ENCODE results near the gene YIPF4. TPM values are rescaled to one million over a fixed set of nuclear protein-coding genes. Genes with fewer than 3 reads are reported as not detected.
"Not testable (repeated sequence)": the region's sequence is repeated elsewhere in the genome, so short reads cannot be mapped to it uniquely, and the experiment has no call there.

YIPF4 gene
- total and polyA plus RNA-seq, 2 of the 8 experiments (the other 6 are each of a cell fraction or from before 2014, with no cell fraction given) = 2.9 to 21.4 TPM

- H2BK120ac ChIP-seq (replicated peaks; ENCODE audit: low read depth, low read length); H3K9ac ChIP-seq (replicated peaks in 1 of 4; ENCODE audit: extremely low read depth in 1 of 4, low read depth in 3 of 4, low read length in 3 of 4); H3K56ac ChIP-seq (replicated peaks; ENCODE audit: insufficient read length, low read depth, low read length); H2AFZ ChIP-seq (ENCODE audit: low read length); H3K79me1 ChIP-seq (ENCODE audit: low read depth, low read length); DNase-seq (ENCODE audit: low read depth in 1 of 2, low spot score in 2 of 2); H4K5ac ChIP-seq (ENCODE audit: insufficient read length, low read depth, low read length); H3K14ac ChIP-seq (ENCODE audit: insufficient read length); H3K27me3 ChIP-seq (replicated peaks in 1 of 4; ENCODE audit: control insufficient read depth in 3 of 4, extremely low read depth in 1 of 4, insufficient read depth in 3 of 4, low read length in 3 of 4); H3K4me1 ChIP-seq (replicated peaks in 1 of 4; ENCODE audit: control insufficient read depth in 3 of 4, insufficient read depth in 4 of 4, low read length in 3 of 4); H4K8ac ChIP-seq (ENCODE audit: extremely low read depth, insufficient read depth, low read length); CTCF ChIA-PET (ENCODE audit: partially characterized antibody); H4K91ac ChIP-seq (replicated peaks; ENCODE audit: insufficient read length, low read length); H3K23me2 ChIP-seq (ENCODE audit: low read depth, low read length); H3K4ac ChIP-seq (replicated peaks; ENCODE audit: insufficient read length, low read depth, low read length); H4K20me1 ChIP-seq (replicated peaks in 1 of 2; ENCODE audit: control insufficient read depth in 1 of 2, insufficient read depth in 2 of 2, low read length in 2 of 2); H2AK5ac ChIP-seq (ENCODE audit: low read depth, low read length); H3K4me2 ChIP-seq (ENCODE audit: insufficient read depth in 1 of 2, low read depth in 2 of 2, low read length in 2 of 2); H2BK15ac ChIP-seq (ENCODE audit: low read length); H3K18ac ChIP-seq (ENCODE audit: extremely low read depth, low read length); H3K27ac ChIP-seq (ENCODE audit: low read depth, low read length); H3K4me3 ChIP-seq (ENCODE audit: extremely low read depth in 1 of 4, insufficient read depth in 2 of 4, low read depth in 3 of 4, low read length in 4 of 4); H3K9me3 ChIP-seq (ENCODE audit: insufficient read depth in 2 of 2, low read depth in 1 of 2, low read length in 1 of 2); H3K23ac ChIP-seq (ENCODE audit: insufficient read length); FAIRE-seq; H2BK12ac ChIP-seq (ENCODE audit: low read depth, low read length); H2BK20ac ChIP-seq (ENCODE audit: low read length); H2BK5ac ChIP-seq (ENCODE audit: low read depth, low read length): not testable (repeated sequence)
- 100% methylated on average over 2 of the region's 2 CpGs; no CpG with 5 or more reads in 1 of the 2 experiments for WGBS, 2 experiments (ENCODE audit: extremely low coverage in 1 of 2, insufficient coverage in 1 of 2, insufficient read length in 1 of 2, insufficient replicate concordance in 2 of 2, low coverage in 1 of 2, low lambda C conversion rate in 2 of 2, missing lambda C conversion rate in 1 of 2)
- peaks cover 34 to 100% of the 10 kb centered on the region in 2 experiments for H3K79me2 ChIP-seq (ENCODE audit: control insufficient read depth in 1 of 2, insufficient read depth in 2 of 2, low read length in 2 of 2)
- H3K36me3 ChIP-seq (ENCODE audit: control insufficient read depth in 2 of 4, insufficient read depth in 4 of 4, low read length in 3 of 4) = peaks cover 0 to 12% (median 2%) of the 10 kb centered on the region in 4 experiments; a peak in 2 of 8 replicates
- POLR2A ChIA-PET (ENCODE audit: partially characterized antibody) = interaction anchor here (1.0 kb wide), 1 partner anchor 15 kb away, joined by 4 read pairs; no protein-coding TSS in a partner anchor
These were observed 85.3 kb downstream of the YIPF4 start for GRCh38 chr2:32362997-32363396.

Measured in H1 (cell line).